Lower lobe of right lung (tissue), 2 donors: Measurements from ENCODE around the gene PTPN4. TPM values are rescaled to one million over a fixed set of nuclear protein-coding genes. Genes with fewer than 3 reads are reported as not detected.

ENCODE experiments used
- ATAC-seq, 2 donors: fragments of 200-7000 bp; cut with Tn5 transposase; one replicate each; pipeline ENCODE4 v1.9.1; 2020 to 2022; ENCODE audit warnings: mild to moderate bottlenecking in 2 of 2, moderate library complexity in 2 of 2
- DNase-seq: peaks from one replicate; pipeline ENCODE4 v3.0.0-alpha.2; 2020
- H3K27ac ChIP-seq: fragments of 200-600 bp; one replicate; pipeline ENCODE4 v1.8.0; 2022
- H3K27me3 ChIP-seq: fragments of 200-600 bp; one replicate; pipeline ENCODE4 v1.8.0; 2022; ENCODE audit warnings: low read depth
- H3K36me3 ChIP-seq: fragments of 200-600 bp; one replicate; pipeline ENCODE4 v1.8.0; 2022; ENCODE audit warnings: mild to moderate bottlenecking
- H3K4me1 ChIP-seq: fragments of 200-600 bp; one replicate; pipeline ENCODE4 v1.8.0; 2022
- H3K4me3 ChIP-seq: fragments of 200-600 bp; one replicate; pipeline ENCODE4 v1.8.0; 2022; ENCODE audit warnings: mild to moderate bottlenecking
- H3K9me3 ChIP-seq: fragments of 200-600 bp; one replicate; pipeline ENCODE4 v1.8.0; 2022
- intact Hi-C: fragments of 100-400 bp; cut with DNase I; formaldehyde crosslinking; loops from one replicate; pipeline ENCODE4 v1.11.0; 2022
- total RNA-seq: library from RNA; stranded (reverse); fragmentation: NEBNext Ultra II Directional; extraction: Animal tissue kit (Norgen Biotek cat#: 25700); gene quantifications from one replicate; pipeline ENCODE4 v1.2.1, GENCODE V29; 2021
- TF ChIP-seq, protein P1 (sequence below): fragments of 200-600 bp; IDR thresholded peaks from one replicate; pipeline ENCODE4 v1.8.0; 2022; ENCODE audit warnings: antibody characterized with exemption, mild to moderate bottlenecking
- donor health status: DM: no; HTN: yes; CAD: no; lungs with severe emphysema.

PTPN4 gene
- total RNA-seq, 1 donor from 2014 or later, result 44.5 TPM

DNA sequence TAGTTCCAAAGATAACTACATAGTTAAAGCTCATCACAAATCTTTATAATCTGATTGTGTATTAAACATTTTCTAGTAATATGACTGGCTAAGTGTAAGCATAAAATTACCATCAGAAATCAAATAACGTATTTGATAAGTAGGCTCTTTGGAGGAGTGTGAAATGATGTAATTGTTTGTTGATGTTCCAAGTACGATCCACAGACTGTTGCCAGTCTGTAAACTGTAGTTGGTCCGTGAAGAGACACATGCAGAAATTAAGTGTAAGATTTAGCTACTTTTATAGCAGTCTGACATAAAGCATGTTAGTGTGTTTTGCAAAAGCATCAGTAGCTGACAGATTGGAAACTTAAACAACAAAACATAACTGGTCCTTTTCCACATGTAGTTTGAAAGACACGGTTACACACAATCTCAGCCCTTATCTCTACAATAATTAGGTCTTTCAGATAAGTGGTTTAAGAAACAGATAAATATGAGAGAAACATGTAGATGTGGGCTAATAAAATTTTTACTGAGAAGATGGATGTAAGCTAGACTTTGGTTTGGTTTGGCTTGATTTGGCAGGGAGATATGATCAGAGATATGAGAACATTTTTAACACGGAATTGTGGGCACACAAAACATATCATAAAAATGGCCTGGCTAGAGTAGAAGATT is 138.1 kb downstream of the PTPN4 start:
- Histone ChIP-seq H3K27me3 (no peaks in the 10 kb centered on the region), H3K4me1 (no peaks in the 10 kb centered on the region), H3K4me3 (no peak overlapping the region), H3K9me3 (no peaks in the 10 kb centered on the region), H3K27ac (no peak overlapping the region), H3K36me3 (peaks cover 26% of the 10 kb centered on the region)
- intact Hi-C loops, result no loop called here
- TF ChIP-seq, protein P1, sequence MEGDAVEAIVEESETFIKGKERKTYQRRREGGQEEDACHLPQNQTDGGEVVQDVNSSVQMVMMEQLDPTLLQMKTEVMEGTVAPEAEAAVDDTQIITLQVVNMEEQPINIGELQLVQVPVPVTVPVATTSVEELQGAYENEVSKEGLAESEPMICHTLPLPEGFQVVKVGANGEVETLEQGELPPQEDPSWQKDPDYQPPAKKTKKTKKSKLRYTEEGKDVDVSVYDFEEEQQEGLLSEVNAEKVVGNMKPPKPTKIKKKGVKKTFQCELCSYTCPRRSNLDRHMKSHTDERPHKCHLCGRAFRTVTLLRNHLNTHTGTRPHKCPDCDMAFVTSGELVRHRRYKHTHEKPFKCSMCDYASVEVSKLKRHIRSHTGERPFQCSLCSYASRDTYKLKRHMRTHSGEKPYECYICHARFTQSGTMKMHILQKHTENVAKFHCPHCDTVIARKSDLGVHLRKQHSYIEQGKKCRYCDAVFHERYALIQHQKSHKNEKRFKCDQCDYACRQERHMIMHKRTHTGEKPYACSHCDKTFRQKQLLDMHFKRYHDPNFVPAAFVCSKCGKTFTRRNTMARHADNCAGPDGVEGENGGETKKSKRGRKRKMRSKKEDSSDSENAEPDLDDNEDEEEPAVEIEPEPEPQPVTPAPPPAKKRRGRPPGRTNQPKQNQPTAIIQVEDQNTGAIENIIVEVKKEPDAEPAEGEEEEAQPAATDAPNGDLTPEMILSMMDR, result no peak
- ATAC-seq (no peak), DNase-seq (no peak)

DNA sequence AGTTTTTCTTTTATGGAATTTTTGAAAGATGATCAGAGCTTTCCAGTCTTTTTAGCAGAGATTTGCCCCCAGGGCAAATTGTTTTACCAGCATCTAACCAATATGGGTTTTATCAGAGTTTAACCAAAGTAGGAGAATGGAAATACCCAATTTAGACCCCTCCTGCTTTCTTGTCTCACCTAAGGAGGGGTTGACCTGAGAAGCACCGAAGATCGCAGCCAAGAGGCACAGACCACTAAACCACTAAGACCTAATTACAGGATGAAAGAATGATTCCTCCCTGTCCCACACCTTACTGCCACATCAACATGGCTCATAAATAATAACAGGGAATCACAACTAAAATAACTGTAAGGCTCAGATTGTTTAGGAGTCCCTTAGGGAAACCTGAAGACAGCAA is 141.3 kb downstream of the PTPN4 start:
- no peak for DNase-seq
- Histone ChIP-seq H3K36me3 (peaks cover 33% of the 10 kb centered on the region), H3K27ac (no peak overlapping the region), H3K4me3 (no peak overlapping the region), H3K9me3 (no peaks in the 10 kb centered on the region), H3K4me1 (no peaks in the 10 kb centered on the region), H3K27me3 (no peaks in the 10 kb centered on the region)
- intact Hi-C loops, result no loop called here
- TF ChIP-seq, protein P1, result no peak
- ATAC-seq, result no peak

DNA sequence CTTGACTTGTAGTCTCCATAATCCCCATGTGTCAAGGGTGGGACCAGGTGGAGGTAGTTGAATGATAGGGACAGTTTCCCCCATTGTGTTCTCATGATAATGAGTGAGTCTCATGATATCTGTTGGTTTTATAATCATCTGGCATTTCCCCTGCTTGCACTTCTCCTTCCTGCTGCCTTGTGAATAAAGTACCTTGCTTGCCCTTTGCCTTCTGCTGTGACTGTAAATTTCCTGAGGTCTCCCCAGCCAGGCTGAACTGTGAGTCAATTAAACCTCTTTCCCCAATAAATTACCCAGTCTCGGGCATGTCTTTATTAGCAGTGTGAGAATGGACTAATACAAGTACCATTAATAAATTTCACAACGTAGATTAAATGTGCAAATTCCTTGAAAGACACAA is 150.8 kb downstream of the PTPN4 start:
- no peak overlapping the region for H3K27ac ChIP-seq
- H3K27me3 ChIP-seq, result no peaks in the 10 kb centered on the region
- TF ChIP-seq, protein P1, result no peak
- no peaks in the 10 kb centered on the region for H3K36me3 ChIP-seq
- no peak overlapping the region for H3K4me3 ChIP-seq
- DNase-seq, result no peak
- H3K9me3 ChIP-seq, result no peaks in the 10 kb centered on the region
- intact Hi-C loops, result no loop called here
- no peaks in the 10 kb centered on the region for H3K4me1 ChIP-seq
- ATAC-seq, result no peak

DNA sequence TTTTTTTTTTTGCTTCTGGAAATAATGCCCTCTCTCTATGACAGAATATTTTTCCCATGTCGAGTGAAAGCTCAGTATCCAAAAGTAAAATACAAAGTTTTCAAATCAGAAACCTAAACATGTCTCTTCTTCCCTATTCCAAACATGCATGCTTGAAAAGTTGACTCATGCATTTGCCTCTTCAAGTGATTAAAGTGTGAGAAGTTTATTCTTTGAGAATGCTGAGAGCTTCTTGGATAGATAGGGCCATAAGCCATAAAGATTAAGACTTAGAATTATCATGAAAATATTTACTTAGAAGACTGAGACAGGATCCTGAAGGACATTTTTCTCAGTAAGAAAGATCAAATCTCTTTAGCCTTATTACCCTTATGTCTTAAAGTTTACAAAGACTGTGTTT is 154.5 kb downstream of the PTPN4 start:
- Histone ChIP-seq H3K4me3 (no peak overlapping the region), H3K9me3 (no peaks in the 10 kb centered on the region), H3K36me3 (no peaks in the 10 kb centered on the region), H3K4me1 (no peaks in the 10 kb centered on the region), H3K27me3 (no peaks in the 10 kb centered on the region), H3K27ac (no peak overlapping the region)
- intact Hi-C loops, result no loop called here
- TF ChIP-seq, protein P1, result no peak
- DNase-seq (no peak), ATAC-seq (no peak)

DNA sequence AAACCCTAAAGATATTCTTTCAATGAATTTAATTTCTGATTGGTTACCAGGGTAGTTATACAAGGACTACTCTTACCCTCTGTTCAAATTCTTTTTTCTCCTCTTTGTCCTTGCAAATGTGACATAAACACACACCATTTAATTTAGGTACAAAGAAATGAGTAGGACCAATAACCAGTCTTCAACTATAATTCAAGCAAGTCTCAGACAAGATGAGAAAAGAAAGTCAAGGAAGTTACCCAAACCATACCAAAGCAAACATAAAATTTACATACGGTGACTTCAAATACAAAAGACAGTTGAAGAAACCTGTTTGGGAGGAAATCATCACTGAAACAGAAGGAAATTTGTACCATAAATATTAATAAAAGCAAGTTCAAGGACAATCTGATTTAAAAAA is 162.1 kb downstream of the PTPN4 start:
- ATAC-seq (no peak), DNase-seq (no peak)
- Histone ChIP-seq H3K27me3 (no peaks in the 10 kb centered on the region), H3K36me3 (no peaks in the 10 kb centered on the region), H3K27ac (no peak overlapping the region), H3K9me3 (no peaks in the 10 kb centered on the region), H3K4me3 (no peak overlapping the region), H3K4me1 (no peaks in the 10 kb centered on the region)
- TF ChIP-seq, protein P1, result no peak
- intact Hi-C loops, result no loop called here
